Measurements from ENCODE around the gene SYT2. TPM values are rescaled to one million over a fixed set of nuclear protein-coding genes. Genes with fewer than 3 reads are reported as not detected.

SYT2 gene
- total and polyA plus RNA-seq, 9 of the 15 experiments (the other 6 are each of a cell fraction or from before 2014, with no cell fraction given): not detected

- TF ChIP-seq RFX5 (IDR thresholded peaks at IDR 0.05; ENCODE audit: low read depth, low read length) (no peak), MAFF (IDR thresholded peaks at IDR 0.05; ENCODE audit: low read length) (peak; percentile 79), DACH1 (IDR thresholded peaks at IDR 0.05; ENCODE audit: partially characterized antibody) (peak; percentile 79), ETV5 (CRISPR knock-in tag; IDR thresholded peaks at IDR 0.05; ENCODE audit: low read depth) (peak; percentile 92), ZBTB1 (CRISPR knock-in tag; IDR thresholded peaks at IDR 0.05; ENCODE audit: borderline replicate concordance, low read depth) (no peak), NR2C2 (CRISPR knock-in tag; IDR thresholded peaks at IDR 0.05) (no peak), NR2C2 (tag; IDR thresholded peaks at IDR 0.05) (peak; percentile 44), KDM5B (IDR thresholded peaks at IDR 0.05; ENCODE audit: insufficient replicate concordance, low read depth, low read length) (no peak), LCOR (CRISPR knock-in tag; IDR thresholded peaks at IDR 0.05) (peak; percentile 86), TFAP4 (CRISPR knock-in tag; IDR thresholded peaks at IDR 0.05; ENCODE audit: borderline replicate concordance) (peak; percentile 69; the same call in 1 of the 2 replicates), ZNF785 (CRISPR knock-in tag; IDR thresholded peaks at IDR 0.05) (no peak), BHLHE40 (IDR thresholded peaks at IDR 0.05; ENCODE audit: low read length) (0 out of 2 replicates have a peak, but pooled peaks have one; percentile 8), MEF2A (IDR thresholded peaks at IDR 0.05; ENCODE audit: control insufficient read depth, low read depth, low read length) (no peak), SREBF1 (IDR thresholded peaks at IDR 0.05; ENCODE audit: borderline replicate concordance, low read depth, low read length) (no peak), KHSRP (IDR thresholded peaks at IDR 0.05) (peak; percentile 74), TBL1XR1 (IDR thresholded peaks at IDR 0.05; ENCODE audit: low read length in 2 of 2) (peak in 1 of 2 experiments; percentile 85; a peak in 2 of 4 replicates), ZNF217 (CRISPR knock-in tag; IDR thresholded peaks at IDR 0.05) (no peak), ETS1 (conservative IDR thresholded peaks at IDR 0.05; ENCODE audit: control insufficient read depth, low read depth, low read length) (no peak), ESRRA (IDR thresholded peaks at IDR 0.05; ENCODE audit: borderline replicate concordance, low read depth) (peak; percentile 77), ZNF184 (CRISPR knock-in tag; IDR thresholded peaks at IDR 0.05) (no peak), MYC (IDR thresholded peaks at IDR 0.05; ENCODE audit: low read depth, low read length) (0 out of 2 replicates have a peak, but pooled peaks have one; percentile 58), MYC (CRISPR knock-in tag; IDR thresholded peaks at IDR 0.05; ENCODE audit: borderline replicate concordance, low read depth) (no peak), POLR2A (conservative IDR thresholded peaks at IDR 0.05) (0 out of 2 replicates have a peak, but pooled peaks have one; percentile 41), THRAP3 (IDR thresholded peaks at IDR 0.05; ENCODE audit: borderline replicate concordance) (no peak), KLF16 (IDR thresholded peaks at IDR 0.05) (peak; percentile 87), KDM2B (CRISPR knock-in tag; IDR thresholded peaks at IDR 0.05) (no peak), ZNF277 (CRISPR knock-in tag; IDR thresholded peaks at IDR 0.05; ENCODE audit: borderline replicate concordance) (no peak), NCOA6 (IDR thresholded peaks at IDR 0.05) (0 out of 2 replicates have a peak, but pooled peaks have one; percentile 56), CREM (IDR thresholded peaks at IDR 0.05; ENCODE audit: low read depth) (peak; percentile 95), ZEB2 (IDR thresholded peaks at IDR 0.05) (peak; percentile 89)
These were observed 156.7 kb downstream of the SYT2 start (continued) for GRCh38 chr1:202553560-202554038.
